OCI-LY1 (cell line): ENCODE measurements around the gene CRAT.

Experiments used
- CTCF ChIP-seq: fragments of 200-600 bp; sonication (generic), shearing (Covaris generic); IDR thresholded peaks from 2 replicates; pipeline ENCODE4 v1.5.1; 2017; ENCODE audit warnings: mild to moderate bottlenecking, antibody characterized with exemption, low read length, moderate library complexity, mixed read lengths
- EZH2 ChIP-seq: fragments of 200-600 bp; sonication (generic), shearing (Covaris generic); IDR thresholded peaks from 2 replicates; pipeline ENCODE4 v1.8.0; 2017; ENCODE audit warnings: borderline replicate concordance, mixed run types, mild to moderate bottlenecking, antibody characterized with exemption, low read length, moderate library complexity, mixed read lengths

GRCh38 chr9:129109952-129110739 is 447 bp downstream of the CRAT start:
- TF ChIP-seq CTCF = no peak
- no peak for TF ChIP-seq EZH2
